ENCODE data around the gene OTOR.

- TF ChIP-seq CTCF (IDR thresholded peaks at IDR 0.05) (no peak), ZFX (IDR thresholded peaks at IDR 0.05; ENCODE audit: borderline replicate concordance) (no peak)
Observed at GRCh38 chr20:16713066-16713465, 35.1 kb upstream of the OTOR start.
